Placental pericyte (primary cell): Measurements from ENCODE around the gene TANGO6. TPM values are rescaled to one million over a fixed set of nuclear protein-coding genes. Genes with fewer than 3 reads are reported as not detected.

Experiments used
- small RNA-seq: library from RNA; depleted of rRNA; stranded (forward); fragments of <200 nt; gene quantifications from one replicate; pipeline ENCODE3, GENCODE V24; 2012; ENCODE audit warnings: low replicate concordance
- total RNA-seq: library from RNA; depleted of rRNA; stranded (reverse); fragments of >200 nt; gene quantifications from 2 replicates; pipeline ENCODE4 v1.2.3, GENCODE V29; 2012

The TANGO6 gene
- total RNA-seq = 17.7 and 30.4 TPM in 2 replicates

GRCh38 chr16:68843482-68844210, at the start of gene TANGO6:
Gene TANGO6, plus strand, starts transcription at chr16:68843531. Its CDS starts 87 bp downstream, at chr16:68843618.

DNA sequence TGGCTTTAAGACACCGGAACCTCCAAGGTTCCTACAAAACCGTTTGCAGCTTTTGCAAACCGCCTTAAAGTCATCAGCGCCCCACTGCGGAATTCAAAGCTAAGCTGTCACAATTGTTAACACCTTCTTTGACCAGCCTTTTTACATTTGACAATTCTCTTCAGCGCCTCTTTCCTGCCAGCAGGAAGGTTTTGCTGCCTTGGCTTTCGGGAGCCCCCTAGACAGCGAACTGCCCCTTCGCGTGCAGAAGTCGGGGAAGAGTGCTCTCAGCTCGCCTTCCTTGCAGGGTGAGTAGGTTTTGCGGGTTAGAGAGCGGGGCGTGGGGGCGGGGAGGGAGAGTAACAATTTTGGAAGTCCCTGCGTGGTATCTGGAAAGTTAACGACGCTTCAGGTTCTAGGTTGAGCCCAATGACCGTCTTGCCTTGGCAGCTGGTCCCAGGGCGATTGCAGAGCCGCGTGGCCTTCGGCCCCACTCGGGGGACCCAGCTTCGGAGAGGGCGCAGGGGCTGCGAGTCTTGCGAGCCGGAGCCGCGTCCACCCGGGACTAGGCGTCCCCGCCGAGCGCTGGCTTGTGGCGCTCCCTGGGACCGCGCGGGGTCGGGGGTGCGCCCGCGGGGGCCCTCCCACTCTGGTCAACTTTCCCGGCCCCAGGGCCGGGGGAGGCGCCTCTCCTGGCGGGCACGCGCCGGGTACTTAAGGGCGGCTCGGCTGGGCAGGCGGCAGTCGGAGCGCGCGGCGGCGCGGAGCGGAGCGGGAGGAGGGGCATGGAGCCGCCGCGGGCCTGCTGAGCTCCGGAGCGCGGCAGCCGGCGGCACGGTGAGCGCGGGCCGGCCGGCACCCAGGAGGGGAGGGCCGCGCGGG, 262.4 kb downstream of the TANGO6 start, which contains the start of gene HAS3:
Gene HAS3 (plus strand): TSS at position 153 of the 861 bp plus-strand sequence. CDS start 3,743 bp downstream, outside the sequence.

GRCh38 chr16:69132424-69133252, 289.3 kb downstream of the TANGO6 start, which contains the start of the genes CHTF8 and UTP4:
Gene CHTF8, minus strand, starts transcription at chr16:69132588. Its CDS starts 11,130 bp downstream, at chr16:69121458.
Gene UTP4, plus strand, starts transcription at chr16:69132649. Its CDS starts 811 bp downstream, at chr16:69133460.

Small RNAs within 50 kb of the gene (small RNA-seq; reads per million reads assigned to genes)
- gene RF00019 = not detected
- gene RF00066 = not detected
- gene RNU6-898P = not detected

Other genes starting within 250 kb of the TANGO6 start
- gene CDH3, start 198.2 kb upstream of the TANGO6 start, total RNA-seq = 0.29 TPM in 1 of 2 replicates, not detected in the other
- 0.22 and 0.43 TPM in 2 replicates for gene CDH1, start 106.2 kb upstream of the TANGO6 start, total RNA-seq